Uterus (tissue), 2 donors: Measurements from ENCODE around the gene BABAM2.

ENCODE experiments used
- CTCF ChIP-seq, 4 experiments: fragments of 200-600 bp in 2 of 4; fragments of 450-650 bp in 2 of 4; sonication (generic) in 2 of 4; IDR thresholded peaks; one replicate each; pipeline ENCODE4 v1.5.1; 2016 to 2019; ENCODE audit warnings: antibody characterized with exemption in 4 of 4, mild to moderate bottlenecking in 2 of 4, moderate library complexity in 1 of 4
- POLR2A ChIP-seq, 2 donors: fragments of 450-650 bp; IDR thresholded peaks; one replicate each; pipeline ENCODE4 v1.6.1; 2016; ENCODE audit warnings: antibody characterized with exemption in 2 of 2, mild to moderate bottlenecking in 1 of 2, moderate library complexity in 1 of 2

- no peak for TF ChIP-seq POLR2A (IDR thresholded peaks at IDR 0.05)
- no peak for TF ChIP-seq CTCF (IDR thresholded peaks at IDR 0.05)
Measured at GRCh38 chr2:27912512-27912911, 22.0 kb downstream of the BABAM2 start.
